Measurements from ENCODE around the gene SNRPA1.
"Not testable (repeated sequence)": the region's sequence is repeated elsewhere in the genome, so short reads cannot be mapped to it uniquely, and the experiment has no call there.

The SNRPA1 gene

DNA sequence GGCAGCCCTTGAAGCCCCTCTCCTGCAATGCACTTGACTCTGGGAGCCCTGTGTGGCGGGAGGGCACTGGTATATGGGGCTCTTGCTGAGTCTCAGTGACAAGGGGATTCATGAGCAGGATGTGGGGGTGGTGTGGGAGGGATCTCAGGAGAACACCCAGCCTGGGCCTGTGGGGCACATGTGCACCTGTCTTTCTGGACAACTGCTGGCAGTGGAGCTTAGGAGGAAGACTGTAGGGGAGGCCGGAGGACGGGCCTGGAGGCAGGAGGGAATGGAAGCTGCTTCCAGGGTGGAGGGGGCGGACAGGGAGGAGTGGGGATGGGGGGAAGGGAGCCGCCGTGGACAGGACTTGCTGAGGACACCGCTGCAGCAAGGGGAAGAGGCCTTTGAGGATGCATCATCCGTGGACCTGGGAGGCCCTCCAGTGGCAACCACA is 10.8 kb upstream of the SNRPA1 start:
- in situ Hi-C loops (cut with MboI; ENCODE audit: low pct_unique_long_range_greater_than_20kb, low sequenced_read_pairs), result no loop called here

GRCh38 chr15:101303408-101303807 is 8.4 kb upstream of the SNRPA1 start:
- in situ Hi-C loops (cut with MboI; ENCODE audit: low pct_unique_long_range_greater_than_20kb, low sequenced_read_pairs), result no loop called here
- DNase-seq, result no peak

More for the DNA sequence above, 10.8 kb upstream of the SNRPA1 start:
- DNase-seq, result no peak

- DNase-seq, result no peak
- in situ Hi-C loops (cut with MboI; ENCODE audit: low pct_unique_long_range_greater_than_20kb, low sequenced_read_pairs), result loop anchor here (10.0 kb wide), 1 partner anchor 348 kb away; no protein-coding TSS in a partner anchor
Measured at GRCh38 chr15:101296418-101297405, 1.7 kb upstream of the SNRPA1 start.

DNA sequence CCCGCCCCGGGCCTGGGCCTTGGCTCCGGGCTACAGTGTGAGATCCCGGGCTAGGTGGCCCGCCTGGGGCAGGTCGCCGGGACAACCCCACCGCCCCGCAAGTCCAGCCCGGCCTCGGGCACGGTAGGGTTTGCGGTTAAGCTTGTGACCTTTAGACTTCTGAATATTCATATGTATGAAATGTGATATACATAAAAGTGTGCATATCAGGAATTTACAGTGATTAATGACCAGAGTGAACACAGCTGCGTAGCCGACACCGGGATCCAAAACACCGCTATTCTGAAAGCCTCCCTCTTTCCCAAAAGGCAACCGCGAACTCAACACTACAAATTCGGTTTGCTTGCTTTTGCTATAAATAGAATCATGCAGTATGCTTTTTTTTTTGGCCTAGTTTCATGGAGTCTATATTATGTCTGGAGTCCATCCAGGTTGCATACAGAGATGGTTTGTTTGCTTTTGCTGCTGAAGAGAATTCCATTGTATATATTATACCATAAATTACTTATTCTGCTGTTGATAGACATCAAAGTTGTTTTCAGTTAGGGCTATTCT is 636 bp upstream of the SNRPA1 start:
- no peak for DNase-seq
- in situ Hi-C loops (cut with MboI; ENCODE audit: low pct_unique_long_range_greater_than_20kb, low sequenced_read_pairs), result loop anchor here (10.0 kb wide), 1 partner anchor 349 kb away; no protein-coding TSS in a partner anchor

DNA sequence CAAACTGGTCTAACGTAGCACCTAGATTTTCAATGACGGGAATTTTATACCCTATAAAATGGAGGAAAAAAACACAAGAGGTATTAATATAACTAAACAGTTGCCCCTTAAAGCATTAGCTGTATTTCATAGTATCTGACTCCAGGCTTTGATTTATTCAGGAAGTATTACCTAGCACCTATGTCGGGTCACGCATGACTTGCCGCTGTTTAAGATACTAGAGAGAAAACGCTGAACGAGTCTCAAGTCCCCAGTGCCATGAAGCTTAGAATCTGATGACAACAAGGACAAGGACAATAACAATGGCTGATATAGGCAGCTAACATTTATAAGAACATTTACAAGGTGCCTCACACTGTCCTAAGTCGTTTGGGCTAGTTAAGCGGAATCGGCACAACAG is 1.9 kb downstream of the SNRPA1 start:
- in situ Hi-C loops (cut with MboI; ENCODE audit: low pct_unique_long_range_greater_than_20kb, low sequenced_read_pairs), result loop anchor here (10.0 kb wide), 1 partner anchor 352 kb away; no protein-coding TSS in a partner anchor
- peak; percentile 7 for DNase-seq

- in situ Hi-C loops (cut with MboI; ENCODE audit: low pct_unique_long_range_greater_than_20kb, low sequenced_read_pairs), result no loop called here
- peak; percentile 78 for DNase-seq
Measured at GRCh38 chr15:101288905-101289513, 6.0 kb downstream of the SNRPA1 start.

- in situ Hi-C loops (cut with MboI; ENCODE audit: low pct_unique_long_range_greater_than_20kb, low sequenced_read_pairs); DNase-seq: not testable (repeated sequence)
Measured at GRCh38 chr15:101287342-101287741, 7.7 kb downstream of the SNRPA1 start.

GRCh38 chr15:101286471-101287114 is 8.5 kb downstream of the SNRPA1 start:
- DNase-seq, result no peak
- in situ Hi-C loops (cut with MboI; ENCODE audit: low pct_unique_long_range_greater_than_20kb, low sequenced_read_pairs), result no loop called here

GRCh38 chr15:101283931-101284330 is 11.1 kb downstream of the SNRPA1 start:
- DNase-seq, result no peak
- in situ Hi-C loops (cut with MboI; ENCODE audit: low pct_unique_long_range_greater_than_20kb, low sequenced_read_pairs), result no loop called here

- in situ Hi-C loops (cut with MboI; ENCODE audit: low pct_unique_long_range_greater_than_20kb, low sequenced_read_pairs), result no loop called here
Measured at GRCh38 chr15:101280007-101280406, 15.0 kb downstream of the SNRPA1 start.

GRCh38 chr15:101277943-101278564 is 17.0 kb downstream of the SNRPA1 start:
- DNase-seq, result no peak
- in situ Hi-C loops (cut with MboI; ENCODE audit: low pct_unique_long_range_greater_than_20kb, low sequenced_read_pairs), result no loop called here

More at GRCh38 chr15:101280007-101280406, 15.0 kb downstream of the SNRPA1 start:
- DNase-seq, result no peak

DNA sequence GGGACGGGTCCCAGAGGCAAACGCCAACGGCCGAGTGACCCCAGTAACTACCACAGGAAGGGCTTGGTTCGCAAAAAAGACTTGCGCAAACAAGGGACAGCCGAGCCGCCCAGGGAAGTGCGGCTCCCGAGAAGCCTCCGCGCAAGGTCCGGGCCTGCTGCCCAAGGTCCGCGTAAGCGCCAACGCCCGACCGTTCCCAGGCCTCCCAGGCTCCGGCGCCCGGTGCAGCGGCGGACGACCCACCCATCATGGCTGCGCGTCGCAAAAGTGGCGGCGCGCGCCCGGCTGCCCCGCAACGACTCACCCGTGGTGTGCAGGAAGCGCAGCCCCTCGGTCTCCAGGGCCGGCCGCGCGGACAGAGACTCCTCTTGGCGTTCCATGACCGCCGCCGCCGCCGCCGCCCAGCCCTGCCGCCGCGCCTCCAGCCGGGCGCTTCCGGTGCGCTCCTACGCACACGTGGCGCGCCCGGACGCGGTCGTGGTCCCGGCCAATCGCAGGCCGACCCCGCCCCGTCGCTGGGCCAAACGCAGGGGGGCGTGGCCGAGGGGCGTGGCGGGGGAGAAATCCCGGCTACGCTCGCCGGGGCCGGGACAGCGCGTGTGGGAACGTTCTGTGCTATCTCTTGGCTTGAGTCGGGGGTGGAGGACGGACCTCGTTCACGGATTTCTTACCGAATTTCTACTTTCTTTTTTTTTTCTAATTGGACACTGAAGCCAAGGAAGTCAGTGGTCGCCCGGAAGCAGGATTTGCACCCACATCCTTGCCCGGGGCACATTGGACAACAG is 17.8 kb downstream of the SNRPA1 start, which contains the start of gene SELENOS:
Gene SELENOS (minus strand): TSS at position 448 of the 785 bp plus-strand sequence. CDS start 68 bp downstream, at position 380.
- in situ Hi-C loops (cut with MboI; ENCODE audit: low pct_unique_long_range_greater_than_20kb, low sequenced_read_pairs), result no loop called here
- peak; percentile 87 for DNase-seq

DNA sequence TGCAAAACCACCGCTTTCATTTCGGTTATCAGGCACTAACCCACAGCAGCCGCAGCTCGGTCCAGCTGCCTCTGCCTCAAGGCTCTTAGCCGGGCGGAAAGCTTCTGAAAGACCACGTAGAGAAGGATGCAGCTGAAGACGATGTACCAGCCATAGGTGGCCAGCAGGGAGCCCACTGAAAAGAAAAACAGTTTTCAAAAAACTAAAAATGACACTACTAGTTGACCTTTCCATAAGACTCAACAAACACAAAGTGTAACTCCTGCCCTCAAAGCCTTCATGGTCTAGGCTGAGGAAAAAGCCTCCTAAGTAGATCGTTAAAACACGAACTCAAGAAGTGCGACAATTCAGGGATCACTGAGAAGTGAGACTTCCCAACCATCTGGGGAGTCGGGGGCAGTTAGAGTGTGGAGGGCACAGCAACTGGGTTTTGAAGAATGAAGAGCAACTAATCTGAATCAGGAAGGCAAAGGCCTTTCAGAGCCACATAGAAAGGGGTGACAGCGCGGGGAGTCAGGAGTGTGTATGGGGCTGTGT is 18.5 kb downstream of the SNRPA1 start:
- peak; percentile 64 for DNase-seq
- in situ Hi-C loops (cut with MboI; ENCODE audit: low pct_unique_long_range_greater_than_20kb, low sequenced_read_pairs), result no loop called here

DNA sequence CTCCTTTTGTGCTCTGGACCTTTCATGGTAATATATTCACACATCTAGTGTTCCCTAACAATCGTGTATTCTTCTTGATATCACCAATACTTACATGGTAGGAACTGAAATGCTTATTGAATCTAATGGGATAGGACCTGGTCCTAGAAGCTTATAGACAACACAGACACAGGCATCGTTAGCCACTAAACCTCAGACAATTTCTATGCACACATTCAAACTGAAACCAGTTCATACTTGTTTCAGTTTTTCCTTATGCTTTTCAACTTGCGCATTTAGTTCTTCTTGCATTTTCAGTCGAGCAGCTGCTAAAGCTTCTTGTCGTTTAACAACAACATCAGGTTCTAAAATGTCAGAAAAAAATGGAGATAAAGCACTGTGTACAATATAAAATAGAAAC is 20.0 kb downstream of the SNRPA1 start:
- DNase-seq, result no peak
- in situ Hi-C loops (cut with MboI; ENCODE audit: low pct_unique_long_range_greater_than_20kb, low sequenced_read_pairs), result no loop called here

- in situ Hi-C loops (cut with MboI; ENCODE audit: low pct_unique_long_range_greater_than_20kb, low sequenced_read_pairs), result loop anchor here (25.0 kb wide), 1 partner anchor 636 kb away; no protein-coding TSS in a partner anchor
- DNase-seq, result no peak
Measured at GRCh38 chr15:101273534-101273933, 21.5 kb downstream of the SNRPA1 start.

DNA sequence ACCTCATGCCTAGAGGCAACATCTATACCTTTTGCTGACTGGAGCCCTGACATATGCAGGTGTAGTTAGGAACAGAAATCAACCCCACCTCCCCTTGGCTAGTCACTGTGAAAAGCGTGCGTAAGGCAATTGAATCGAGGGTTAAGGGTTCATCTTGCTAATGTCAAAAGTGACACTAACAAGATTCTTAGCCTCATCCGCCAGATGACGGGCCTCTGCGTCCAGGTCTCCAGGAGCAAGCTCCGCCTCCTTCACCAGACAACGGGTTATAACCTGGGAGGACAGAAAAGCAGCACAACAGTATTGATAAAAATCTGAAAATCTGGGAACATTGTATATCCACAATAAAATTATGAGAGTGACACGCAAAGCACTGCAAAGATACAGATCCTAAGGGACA is 22.5 kb downstream of the SNRPA1 start:
- in situ Hi-C loops (cut with MboI; ENCODE audit: low pct_unique_long_range_greater_than_20kb, low sequenced_read_pairs), result loop anchor here (25.0 kb wide), 1 partner anchor 635 kb away; no protein-coding TSS in a partner anchor
- no peak for DNase-seq

DNA sequence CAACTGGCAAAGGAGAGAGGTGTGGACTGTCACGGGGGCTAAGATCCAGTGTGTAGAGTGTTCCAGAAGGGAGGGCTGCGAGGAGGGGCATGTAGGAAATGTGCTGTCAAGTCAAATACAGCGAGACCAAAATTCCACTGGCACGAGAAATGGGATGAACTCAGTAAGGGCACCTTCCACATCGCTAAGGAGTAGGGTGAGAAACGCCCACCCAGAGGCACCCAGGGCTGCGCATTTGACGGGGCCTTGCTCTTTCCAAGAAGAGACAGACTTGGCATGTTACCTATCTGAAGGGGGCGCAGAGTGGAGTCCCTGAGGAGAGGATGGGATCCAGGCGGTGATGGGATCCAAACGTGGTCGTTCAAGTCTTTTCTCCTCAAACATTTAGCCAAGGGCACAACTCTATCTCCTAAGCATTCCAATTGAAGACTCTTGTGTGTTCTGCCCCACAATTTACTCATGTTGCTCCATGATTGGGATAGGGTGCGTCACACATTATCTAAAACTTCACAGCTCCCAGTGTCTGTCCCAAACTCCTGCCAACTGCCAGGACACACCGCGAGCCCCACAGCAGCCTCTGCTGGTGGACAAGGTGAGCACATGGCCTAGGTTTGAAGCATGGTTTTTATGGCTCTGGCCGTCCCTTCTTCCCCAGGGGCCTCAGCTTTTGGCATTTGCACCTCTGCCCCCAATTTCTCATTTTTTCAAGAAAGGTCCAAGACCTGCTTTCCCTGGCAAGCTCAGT is 25.4 kb downstream of the SNRPA1 start:
- in situ Hi-C loops (cut with MboI; ENCODE audit: low pct_unique_long_range_greater_than_20kb, low sequenced_read_pairs), result loop anchor here (25.0 kb wide), 1 partner anchor 632 kb away; no protein-coding TSS in a partner anchor
- DNase-seq, result no peak

All from KBM-7 (cell line).